Ishikawa (cell line): Measurements from ENCODE around the gene DNPEP.

Source experiments
- CEBPB ChIP-seq: IDR thresholded peaks from 2 replicates; pipeline ENCODE4 v1.6.1; 2012
- EGR1 ChIP-seq: IDR thresholded peaks from 2 replicates; pipeline ENCODE4 v1.6.1; 2012
- EP300 ChIP-seq: IDR thresholded peaks from 2 replicates; pipeline ENCODE4 v1.6.1; 2012; ENCODE audit warnings: borderline replicate concordance
- FOXM1 ChIP-seq: IDR thresholded peaks from 2 replicates; pipeline ENCODE4 v1.6.1; 2012; ENCODE audit warnings: low read depth, borderline replicate concordance
- MAX ChIP-seq: IDR thresholded peaks from 2 replicates; pipeline ENCODE4 v1.6.1; 2012
- NFIC ChIP-seq: IDR thresholded peaks from 2 replicates; pipeline ENCODE4 v1.6.1; 2012
- RAD21 ChIP-seq: IDR thresholded peaks from 2 replicates; pipeline ENCODE4 v1.6.1; 2012; ENCODE audit warnings: low read depth
- REST ChIP-seq: IDR thresholded peaks from 2 replicates; pipeline ENCODE4 v1.6.1; 2012; ENCODE audit warnings: low read depth, mild to moderate bottlenecking
- TAF1 ChIP-seq: IDR thresholded peaks from 2 replicates; pipeline ENCODE4 v1.6.1; 2012; ENCODE audit warnings: low read depth, mild to moderate bottlenecking
- TEAD4 ChIP-seq: IDR thresholded peaks from 2 replicates; pipeline ENCODE4 v1.6.1; 2012
- USF1 ChIP-seq: IDR thresholded peaks from 2 replicates; pipeline ENCODE4 v1.6.1; 2012
- YY1 ChIP-seq: IDR thresholded peaks from 2 replicates; pipeline ENCODE4 v1.6.1; 2012; ENCODE audit warnings: low read depth

GRCh38 chr2:219350710-219351221 is 36.9 kb downstream of the DNPEP start:
- no peak for TF ChIP-seq TAF1
- no peak for TF ChIP-seq CEBPB
- TF ChIP-seq USF1 = no peak
- no peak for TF ChIP-seq REST
- TF ChIP-seq EP300 = no peak
- TF ChIP-seq FOXM1 = no peak
- no peak for TF ChIP-seq NFIC
- TF ChIP-seq YY1 = no peak
- TF ChIP-seq TEAD4 = no peak
- no peak for TF ChIP-seq MAX
- TF ChIP-seq RAD21 = no peak
- TF ChIP-seq EGR1 = no peak
